LHCN-M2 (cell line): ENCODE measurements around the gene WDR5. TPM values are rescaled to one million over a fixed set of nuclear protein-coding genes. Genes with fewer than 3 reads are reported as not detected.

Experiments used
- DNase-seq: peaks from one replicate; pipeline ENCODE4 v3.0.0-alpha.2; 2012; ENCODE audit warnings: low read depth
- total RNA-seq: library from RNA; depleted of rRNA; stranded (reverse); fragments of >200 nt; gene quantifications from 2 replicates; pipeline ENCODE4 v1.2.3, GENCODE V29; 2014

Gene WDR5
- total RNA-seq, 1 experiment from 2014 or later = 38.6 TPM

GRCh38 chr9:134158242-134158641, 22.4 kb downstream of the WDR5 start:
- no peak for DNase-seq

- DNase-seq = no peak
Measured at GRCh38 chr9:134158753-134159392, 23.0 kb downstream of the WDR5 start.

- DNase-seq = no peak
Measured at GRCh38 chr9:134159566-134160245, 23.8 kb downstream of the WDR5 start.

- no peak for DNase-seq
Measured at GRCh38 chr9:134161647-134162046, 25.8 kb downstream of the WDR5 start.

GRCh38 chr9:134162212-134162775, 26.4 kb downstream of the WDR5 start:
- no peak for DNase-seq

GRCh38 chr9:134162926-134163370, 27.1 kb downstream of the WDR5 start:
- no peak for DNase-seq

GRCh38 chr9:134163371-134164196, 27.7 kb downstream of the WDR5 start:
- no peak for DNase-seq

GRCh38 chr9:134164879-134165278, 29.0 kb downstream of the WDR5 start:
- DNase-seq = no peak

GRCh38 chr9:134165357-134166315, 29.8 kb downstream of the WDR5 start:
- peak; percentile 45 for DNase-seq

GRCh38 chr9:134166374-134166773, 30.5 kb downstream of the WDR5 start:
- no peak for DNase-seq

- DNase-seq = peak; percentile 44
Measured at GRCh38 chr9:134167530-134167931, 31.6 kb downstream of the WDR5 start.

- no peak for DNase-seq
Measured at GRCh38 chr9:134168757-134169550, 33.1 kb downstream of the WDR5 start.

- DNase-seq = no peak
Measured at GRCh38 chr9:134169724-134170401, 34.0 kb downstream of the WDR5 start.

- no peak for DNase-seq
Measured at GRCh38 chr9:134170532-134171315, 34.8 kb downstream of the WDR5 start.

- no peak for DNase-seq
Measured at GRCh38 chr9:134171316-134172197, 35.7 kb downstream of the WDR5 start.

- DNase-seq = no peak
Measured at GRCh38 chr9:134172198-134173126, 36.6 kb downstream of the WDR5 start.
